HEK293 (cell line): Measurements from ENCODE around the gene SMARCA2.

Experiments
- CTCF ChIA-PET: fragments of 350-600 bp; formaldehyde crosslinking; extraction: SDS; loops from one replicate; lab custom pipeline; 2021; ENCODE audit warnings: antibody characterized with exemption; lab: Yijun Ruan, JAX
- POLR2A ChIA-PET: fragments of 300-600 bp; formaldehyde crosslinking; extraction: SDS; loops from one replicate; lab custom pipeline; 2020; ENCODE audit warnings: antibody characterized with exemption, inconsistent platforms; lab: Yijun Ruan, JAX
- H3K27ac ChIP-seq: fragments of 200-500 bp; sonication (Bioruptor generic); 2 replicates; pipeline ENCODE4 v1.5.1; 2014; ENCODE audit warnings: low read depth, low read length, control low read depth, inconsistent platforms; ENCODE audit errors: extremely low read depth
- H3K36me3 ChIP-seq, 2 experiments: fragments of 200-500 bp in 1 of 2; sonication (Bioruptor generic) in 1 of 2; 1 replicate in 1 of 2; 2 replicates in 1 of 2; pipeline ENCODE4 v1.5.1; 2014 to 2017; ENCODE audit warnings: inconsistent platforms in 2 of 2, low read length in 2 of 2; ENCODE audit not compliant: control insufficient read depth in 2 of 2, insufficient read depth in 1 of 2
- H3K4me1 ChIP-seq: fragments of 200-500 bp; sonication (Bioruptor generic); 2 replicates; pipeline ENCODE4 v1.5.1; 2014; ENCODE audit warnings: mild to moderate bottlenecking, low read length, inconsistent platforms; ENCODE audit not compliant: control insufficient read depth, insufficient read depth
- H3K4me3 ChIP-seq: 2 replicates; pipeline ENCODE4 v1.5.1; 2011; ENCODE audit warnings: low read depth, mild to moderate bottlenecking, control low read depth, low read length, moderate library complexity
- H3K9me3 ChIP-seq: fragments of 200-500 bp; sonication (Bioruptor generic); 2 replicates; pipeline ENCODE4 v1.5.1; 2014; ENCODE audit warnings: low read depth, low read length, inconsistent platforms; ENCODE audit not compliant: control insufficient read depth, insufficient read depth
- BCL11B ChIP-seq: fragments of 450-650 bp; formaldehyde crosslinking; IDR thresholded peaks from 2 replicates; pipeline ENCODE4 v1.5.1; 2016; ENCODE audit warnings: low read depth, missing biosample characterization, missing genetic modification characterization
- EGR2 ChIP-seq: fragments of 450-650 bp; formaldehyde crosslinking; IDR thresholded peaks from 2 replicates; pipeline ENCODE4 v1.5.1; 2016; ENCODE audit warnings: low read depth, missing biosample characterization, missing genetic modification characterization
- HOXD13 ChIP-seq: sonication (generic); formaldehyde crosslinking; IDR thresholded peaks from 2 replicates; pipeline ENCODE4 v1.8.0; 2022; ENCODE audit warnings: missing genetic modification reagents, borderline replicate concordance
- KLF16 ChIP-seq: fragments of 450-650 bp; formaldehyde crosslinking; IDR thresholded peaks from 2 replicates; pipeline ENCODE4 v1.5.1; 2017; ENCODE audit warnings: missing biosample characterization, missing genetic modification characterization
- KLF8 ChIP-seq: fragments of 450-650 bp; formaldehyde crosslinking; IDR thresholded peaks from 2 replicates; pipeline ENCODE4 v1.5.1; 2016; ENCODE audit warnings: missing biosample characterization, missing genetic modification characterization
- MYNN ChIP-seq: fragments of 450-650 bp; formaldehyde crosslinking; IDR thresholded peaks from 2 replicates; pipeline ENCODE4 v1.5.1; 2016; ENCODE audit warnings: missing biosample characterization, missing genetic modification characterization, borderline replicate concordance
- RBAK ChIP-seq: fragments of 450-650 bp; formaldehyde crosslinking; IDR thresholded peaks from 2 replicates; pipeline ENCODE4 v1.5.1; 2016; ENCODE audit warnings: missing biosample characterization, missing genetic modification characterization
- SP3 ChIP-seq: fragments of 450-650 bp; formaldehyde crosslinking; IDR thresholded peaks from 2 replicates; pipeline ENCODE4 v1.5.1; 2016; ENCODE audit warnings: missing biosample characterization, missing genetic modification characterization
- TRIM28 ChIP-seq: IDR thresholded peaks from 2 replicates; pipeline ENCODE4 v1.6.1; 2011; ENCODE audit warnings: low read length, control low read depth, borderline replicate concordance
- WT1 ChIP-seq: fragments of 450-650 bp; formaldehyde crosslinking; IDR thresholded peaks from 2 replicates; pipeline ENCODE4 v1.5.1; 2016; ENCODE audit warnings: missing biosample characterization, missing genetic modification characterization
- YY2 ChIP-seq: fragments of 450-650 bp; formaldehyde crosslinking; IDR thresholded peaks from 2 replicates; pipeline ENCODE4 v1.5.1; 2016; ENCODE audit warnings: missing biosample characterization, missing genetic modification characterization
- ZBTB11 ChIP-seq: fragments of 450-650 bp; formaldehyde crosslinking; conservative IDR thresholded peaks from 2 replicates; pipeline ENCODE4 v1.5.1; 2016; ENCODE audit warnings: low read depth, missing biosample characterization, missing genetic modification characterization
- ZBTB8A ChIP-seq: fragments of 450-650 bp; formaldehyde crosslinking; IDR thresholded peaks from 2 replicates; pipeline ENCODE4 v1.5.1; 2016; ENCODE audit warnings: missing biosample characterization, missing genetic modification characterization
- ZFP37 ChIP-seq: fragments of 450-650 bp; formaldehyde crosslinking; IDR thresholded peaks from 2 replicates; pipeline ENCODE4 v1.5.1; 2016; ENCODE audit warnings: missing biosample characterization, missing genetic modification characterization
- ZFP69B ChIP-seq: fragments of 450-650 bp; formaldehyde crosslinking; IDR thresholded peaks from 2 replicates; pipeline ENCODE4 v1.5.1; 2016; ENCODE audit warnings: missing biosample characterization, missing genetic modification characterization
- ZIC2 ChIP-seq: fragments of 450-650 bp; formaldehyde crosslinking; IDR thresholded peaks from 2 replicates; pipeline ENCODE4 v1.5.1; 2016; ENCODE audit warnings: missing biosample characterization, missing genetic modification characterization
- ZNF10 ChIP-seq: fragments of 450-650 bp; formaldehyde crosslinking; IDR thresholded peaks from 2 replicates; pipeline ENCODE4 v1.5.1; 2017; ENCODE audit warnings: missing biosample characterization, missing genetic modification characterization
- ZNF112 ChIP-seq: fragments of 450-650 bp; formaldehyde crosslinking; IDR thresholded peaks from 2 replicates; pipeline ENCODE4 v1.5.0; 2017; ENCODE audit warnings: missing biosample characterization, missing genetic modification characterization
- ZNF133 ChIP-seq: fragments of 450-650 bp; formaldehyde crosslinking; IDR thresholded peaks from 2 replicates; pipeline ENCODE4 v1.5.1; 2016; ENCODE audit warnings: missing biosample characterization, missing genetic modification characterization
- ZNF155 ChIP-seq: fragments of 450-650 bp; formaldehyde crosslinking; IDR thresholded peaks from 2 replicates; pipeline ENCODE4 v1.5.1; 2016; ENCODE audit warnings: missing biosample characterization, missing genetic modification characterization
- ZNF354C ChIP-seq: fragments of 450-650 bp; formaldehyde crosslinking; IDR thresholded peaks from 2 replicates; pipeline ENCODE4 v1.5.1; 2016; ENCODE audit warnings: missing biosample characterization, missing genetic modification characterization, low read depth, borderline replicate concordance
- ZNF423 ChIP-seq: fragments of 450-650 bp; formaldehyde crosslinking; IDR thresholded peaks from 2 replicates; pipeline ENCODE4 v1.5.1; 2016; ENCODE audit warnings: missing biosample characterization, missing genetic modification characterization
- ZNF585B ChIP-seq: fragments of 450-650 bp; formaldehyde crosslinking; IDR thresholded peaks from 2 replicates; pipeline ENCODE4 v1.5.1; 2016; ENCODE audit warnings: missing biosample characterization, missing genetic modification characterization
- ZNF664 ChIP-seq: fragments of 450-650 bp; formaldehyde crosslinking; IDR thresholded peaks from 2 replicates; pipeline ENCODE4 v1.5.1; 2016; ENCODE audit warnings: missing biosample characterization, missing genetic modification characterization
- ZNF776 ChIP-seq: fragments of 450-650 bp; formaldehyde crosslinking; IDR thresholded peaks from 2 replicates; pipeline ENCODE4 v1.5.0; 2017; ENCODE audit warnings: missing biosample characterization, missing genetic modification characterization, borderline replicate concordance
- TF ChIP-seq, protein P1 (sequence below): fragments of 450-650 bp; formaldehyde crosslinking; IDR thresholded peaks from 2 replicates; pipeline ENCODE4 v1.5.1; 2016; ENCODE audit warnings: missing biosample characterization, missing genetic modification characterization

SMARCA2 gene

DNA sequence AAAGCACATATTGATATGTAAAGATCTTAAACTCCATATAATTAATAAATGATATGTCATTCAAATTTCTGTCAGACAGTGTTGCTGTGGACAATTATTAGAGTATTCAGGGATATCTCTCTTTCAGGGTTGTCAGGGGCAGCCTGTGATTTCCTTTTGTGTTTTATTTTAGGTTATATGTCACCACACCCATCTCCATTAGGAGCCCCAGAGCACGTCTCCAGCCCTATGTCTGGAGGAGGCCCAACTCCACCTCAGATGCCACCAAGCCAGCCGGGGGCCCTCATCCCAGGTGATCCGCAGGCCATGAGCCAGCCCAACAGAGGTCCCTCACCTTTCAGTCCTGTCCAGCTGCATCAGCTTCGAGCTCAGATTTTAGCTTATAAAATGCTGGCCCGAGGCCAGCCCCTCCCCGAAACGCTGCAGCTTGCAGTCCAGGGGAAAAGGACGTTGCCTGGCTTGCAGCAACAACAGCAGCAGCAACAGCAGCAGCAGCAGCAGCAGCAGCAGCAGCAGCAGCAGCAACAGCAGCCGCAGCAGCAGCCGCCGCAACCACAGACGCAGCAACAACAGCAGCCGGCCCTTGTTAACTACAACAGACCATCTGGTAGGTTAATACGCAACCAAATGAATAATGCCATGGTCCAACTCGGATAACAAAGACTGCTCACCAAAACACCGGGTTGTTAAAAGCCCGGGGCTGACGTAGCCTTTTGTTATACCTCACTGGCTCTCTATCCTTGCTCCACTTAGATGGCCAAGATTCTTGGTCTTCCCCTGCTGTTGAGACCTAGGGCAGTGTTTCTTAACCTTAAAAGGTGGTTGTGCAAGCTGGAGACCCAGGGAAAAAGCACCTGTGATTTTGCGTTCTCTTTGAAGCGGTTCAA lies 24.4 kb downstream of the SMARCA2 start:
- Histone ChIP-seq H3K27ac (no peak overlapping the region), H3K36me3 (peaks cover 2 to 36% of the 10 kb centered on the region in 2 experiments; a peak in 2 of 3 replicates), H3K4me1 (no peaks in the 10 kb centered on the region), H3K4me3 (no peak overlapping the region), H3K9me3 (no peaks in the 10 kb centered on the region)
- TF ChIP-seq EGR2 (no peak), KLF16 (tag by site-specific recombination) (no peak), KLF8 (tag by site-specific recombination) (no peak), ZNF354C (tag by site-specific recombination) (no peak), ZNF112 (tag by site-specific recombination) (no peak), ZNF776 (no peak), SP3 (no peak), RBAK (no peak), ZBTB11 (tag by site-specific recombination) (no peak), ZBTB8A (no peak), WT1 (tag by site-specific recombination) (no peak), BCL11B (tag by site-specific recombination) (no peak), ZNF585B (tag by site-specific recombination) (no peak), HOXD13 (CRISPR knock-in tag) (no peak), TRIM28 (no peak), ZNF155 (no peak), YY2 (tag by site-specific recombination) (no peak)
- CTCF ChIA-PET = no interaction called here
- POLR2A ChIA-PET = no interaction called here

DNA sequence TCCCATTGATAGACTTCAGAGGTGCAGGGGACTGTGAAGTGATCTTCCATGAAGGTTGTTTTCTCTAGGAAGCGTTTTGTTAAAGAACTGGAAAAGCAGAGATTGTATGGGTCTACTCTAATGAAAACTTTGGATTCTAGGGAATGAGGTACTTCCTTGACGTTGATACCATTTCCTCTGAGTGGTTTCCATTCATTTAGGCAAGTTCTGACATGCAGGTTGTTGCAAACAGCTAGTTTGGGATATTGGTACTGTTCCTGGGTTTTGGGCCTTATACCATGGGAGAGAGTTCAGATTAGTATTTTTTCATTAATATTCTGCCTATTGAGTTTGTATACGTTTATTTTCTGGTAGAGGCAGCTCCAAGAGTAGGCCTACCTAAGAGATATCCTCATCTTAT lies 25.7 kb downstream of the SMARCA2 start:
- Histone ChIP-seq H3K9me3 (no peaks in the 10 kb centered on the region), H3K4me3 (no peak overlapping the region), H3K27ac (no peak overlapping the region), H3K36me3 (peaks cover 0 to 34% of the 10 kb centered on the region in 2 experiments; a peak in 1 of 3 replicates), H3K4me1 (no peaks in the 10 kb centered on the region)
- POLR2A ChIA-PET = no interaction called here
- CTCF ChIA-PET = interaction anchor here (0.8 kb wide), 1 partner anchor 46 kb away, joined by 3 read pairs; no protein-coding TSS in a partner anchor
- TF ChIP-seq ZNF112 (tag by site-specific recombination) (no peak), ZNF664 (tag by site-specific recombination) (no peak), ZNF133 (no peak), ZIC2 (tag by site-specific recombination) (no peak), ZFP69B (tag by site-specific recombination) (no peak), ZNF10 (no peak), MYNN (tag by site-specific recombination) (no peak), ZFP37 (no peak), ZNF423 (no peak)
- TF ChIP-seq, protein P1, sequence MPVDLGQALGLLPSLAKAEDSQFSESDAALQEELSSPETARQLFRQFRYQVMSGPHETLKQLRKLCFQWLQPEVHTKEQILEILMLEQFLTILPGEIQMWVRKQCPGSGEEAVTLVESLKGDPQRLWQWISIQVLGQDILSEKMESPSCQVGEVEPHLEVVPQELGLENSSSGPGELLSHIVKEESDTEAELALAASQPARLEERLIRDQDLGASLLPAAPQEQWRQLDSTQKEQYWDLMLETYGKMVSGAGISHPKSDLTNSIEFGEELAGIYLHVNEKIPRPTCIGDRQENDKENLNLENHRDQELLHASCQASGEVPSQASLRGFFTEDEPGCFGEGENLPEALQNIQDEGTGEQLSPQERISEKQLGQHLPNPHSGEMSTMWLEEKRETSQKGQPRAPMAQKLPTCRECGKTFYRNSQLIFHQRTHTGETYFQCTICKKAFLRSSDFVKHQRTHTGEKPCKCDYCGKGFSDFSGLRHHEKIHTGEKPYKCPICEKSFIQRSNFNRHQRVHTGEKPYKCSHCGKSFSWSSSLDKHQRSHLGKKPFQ = no peak
